Activated naive CD4-positive, alpha-beta T cell treated with Interleukin-2 at 50 U/mL for 16 hours (primary cell): ENCODE results near the gene ANK2.

Experiments used
- DNase-seq: peaks from one replicate; pipeline ENCODE4 v3.0.0-alpha.2; 2020

ANK2 gene

GRCh38 chr4:113293043-113293560 lies 243.6 kb downstream of the ANK2 start:
- no peak for DNase-seq

GRCh38 chr4:113293674-113294073 lies 244.2 kb downstream of the ANK2 start:
- DNase-seq: no peak

- DNase-seq: no peak
Measured at GRCh38 chr4:113294908-113295307, 245.5 kb downstream of the ANK2 start.

GRCh38 chr4:113300471-113300928 lies 251.0 kb downstream of the ANK2 start:
- no peak for DNase-seq

DNA sequence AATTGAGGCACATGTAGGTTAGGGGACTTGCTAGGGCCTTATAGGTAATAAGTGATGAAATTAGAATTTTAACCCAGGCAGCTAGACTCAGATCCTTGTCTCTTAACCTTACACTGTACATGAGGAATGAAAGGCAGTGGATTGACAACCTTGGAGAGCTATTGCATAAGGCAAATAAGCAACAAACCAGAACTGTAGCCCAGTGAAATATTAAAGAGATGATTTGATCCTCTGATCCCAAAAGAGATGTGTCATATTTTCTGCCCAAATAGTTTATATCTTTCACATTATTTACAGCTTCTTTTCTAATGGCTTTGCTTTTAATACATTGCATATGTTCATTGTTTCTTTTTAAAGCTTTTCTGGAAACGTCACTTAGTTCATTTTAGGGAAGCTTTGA lies 252.6 kb downstream of the ANK2 start:
- DNase-seq: no peak

GRCh38 chr4:113303315-113303714 lies 253.9 kb downstream of the ANK2 start:
- no peak for DNase-seq

DNA sequence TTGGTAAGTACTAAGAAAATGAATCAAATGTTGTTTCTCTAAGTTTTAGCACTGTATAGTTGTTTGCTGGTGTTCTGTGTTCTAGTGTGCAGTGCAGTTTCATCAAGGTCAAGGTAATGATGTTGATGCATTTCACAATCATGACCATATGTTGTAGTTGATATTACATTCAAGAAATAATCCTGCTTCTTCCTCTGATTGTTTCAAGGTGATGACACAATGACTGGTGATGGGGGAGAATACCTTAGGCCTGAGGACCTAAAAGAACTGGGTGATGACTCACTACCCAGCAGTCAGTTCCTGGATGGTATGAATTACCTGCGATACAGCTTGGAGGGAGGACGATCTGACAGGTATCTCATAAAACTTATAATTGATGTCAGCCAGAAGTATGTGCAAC lies 261.6 kb downstream of the ANK2 start:
- no peak for DNase-seq

DNA sequence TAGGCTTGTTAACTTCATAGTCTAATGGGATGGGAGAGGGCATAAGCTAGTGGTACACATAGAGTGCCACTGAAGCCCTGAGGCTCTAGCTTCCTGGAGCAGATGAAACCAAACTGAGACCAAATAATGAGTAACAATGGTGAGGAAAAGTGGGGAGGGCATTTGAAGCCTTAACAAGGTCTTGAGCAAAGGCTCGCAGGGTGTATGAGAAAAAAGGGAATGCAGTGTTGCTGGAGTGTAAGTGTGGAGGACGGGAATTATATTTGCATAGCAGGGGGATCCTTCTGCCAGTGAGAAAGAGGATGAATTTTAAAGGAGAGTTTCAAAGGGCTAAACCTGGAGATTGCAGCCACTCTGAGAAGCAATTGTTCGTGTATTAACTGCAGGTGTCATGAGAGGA lies 263.1 kb downstream of the ANK2 start:
- no peak for DNase-seq

GRCh38 chr4:113314426-113314825 lies 265.0 kb downstream of the ANK2 start:
- no peak for DNase-seq

- no peak for DNase-seq
Measured at GRCh38 chr4:113316879-113317278, 267.4 kb downstream of the ANK2 start.

GRCh38 chr4:113317523-113317922 lies 268.1 kb downstream of the ANK2 start:
- no peak for DNase-seq

DNA sequence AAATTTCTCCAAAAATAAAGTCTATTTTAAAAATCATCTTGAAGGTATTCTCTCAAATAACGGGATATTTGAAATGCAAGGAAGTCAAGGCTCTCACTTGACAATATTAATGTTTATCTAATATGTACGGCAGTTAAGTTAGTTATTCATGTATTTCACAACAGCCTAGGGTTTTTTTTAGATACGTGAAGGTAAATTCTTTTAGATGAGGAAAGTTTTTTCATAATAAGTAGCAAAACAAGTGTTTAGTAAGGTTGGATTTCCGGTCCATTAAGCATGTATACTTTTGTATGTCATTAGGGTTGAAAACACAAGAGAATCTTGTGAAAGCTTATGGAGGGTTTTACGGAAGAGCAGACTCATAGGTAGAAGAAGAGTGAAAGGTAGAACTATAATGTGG lies 273.3 kb downstream of the ANK2 start:
- DNase-seq: no peak

GRCh38 chr4:113325876-113326615 lies 276.6 kb downstream of the ANK2 start:
- DNase-seq: no peak

GRCh38 chr4:113327494-113327893 lies 278.0 kb downstream of the ANK2 start:
- DNase-seq: no peak

DNA sequence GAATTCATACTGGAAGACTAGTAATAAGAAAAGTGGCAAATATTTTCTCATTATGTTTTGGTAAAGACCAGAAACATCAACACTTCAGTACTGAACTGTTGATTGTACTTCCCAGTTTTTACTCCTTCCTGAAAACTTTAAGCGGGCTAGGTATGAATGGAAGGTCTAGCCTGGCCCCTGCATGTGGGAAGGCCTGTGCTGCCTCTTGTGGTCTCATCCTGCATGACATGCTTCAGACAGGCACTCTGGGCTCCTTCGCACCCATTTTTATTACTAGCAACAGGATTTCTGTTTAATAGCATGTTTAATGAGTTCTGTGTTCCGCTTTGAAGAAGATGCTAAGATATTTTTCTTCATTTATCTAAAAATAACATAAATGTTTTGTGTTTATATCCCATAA lies 279.1 kb downstream of the ANK2 start:
- no peak for DNase-seq

DNA sequence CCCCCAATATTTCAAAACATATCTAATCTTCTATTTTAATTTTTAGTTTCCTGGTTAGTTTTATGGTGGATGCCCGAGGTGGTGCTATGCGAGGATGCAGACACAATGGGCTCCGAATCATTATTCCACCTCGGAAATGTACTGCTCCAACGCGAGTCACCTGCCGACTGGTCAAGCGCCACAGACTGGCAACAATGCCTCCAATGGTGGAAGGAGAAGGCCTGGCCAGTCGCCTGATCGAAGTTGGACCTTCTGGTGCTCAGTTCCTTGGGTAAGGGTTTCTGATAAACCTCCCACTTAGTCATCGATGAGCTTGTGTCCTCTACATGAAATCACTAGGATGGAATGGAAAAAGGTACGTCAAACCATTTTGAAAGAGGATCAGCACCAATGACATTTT lies 280.7 kb downstream of the ANK2 start:
- DNase-seq: no peak

- DNase-seq: no peak
Measured at GRCh38 chr4:113331811-113332210, 282.4 kb downstream of the ANK2 start.

DNA sequence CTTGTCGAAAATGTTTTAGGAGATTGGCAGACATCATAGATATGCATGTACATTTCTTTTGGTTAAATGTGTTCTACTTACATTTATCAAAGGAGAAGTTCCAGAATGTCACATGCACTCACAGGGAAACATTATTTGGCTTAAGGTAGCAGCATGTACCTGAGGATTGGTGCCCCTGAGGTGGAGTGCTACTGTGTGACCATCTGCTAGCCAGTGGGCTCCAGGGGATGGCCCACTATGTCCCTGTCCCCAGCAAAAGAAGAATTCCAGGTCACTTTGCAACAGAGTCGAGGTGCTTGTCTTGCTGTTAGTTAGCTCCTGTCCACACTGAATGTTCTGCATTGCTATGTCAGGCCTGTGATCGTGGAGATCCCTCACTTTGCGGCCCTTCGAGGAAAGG lies 283.2 kb downstream of the ANK2 start:
- DNase-seq: no peak

DNA sequence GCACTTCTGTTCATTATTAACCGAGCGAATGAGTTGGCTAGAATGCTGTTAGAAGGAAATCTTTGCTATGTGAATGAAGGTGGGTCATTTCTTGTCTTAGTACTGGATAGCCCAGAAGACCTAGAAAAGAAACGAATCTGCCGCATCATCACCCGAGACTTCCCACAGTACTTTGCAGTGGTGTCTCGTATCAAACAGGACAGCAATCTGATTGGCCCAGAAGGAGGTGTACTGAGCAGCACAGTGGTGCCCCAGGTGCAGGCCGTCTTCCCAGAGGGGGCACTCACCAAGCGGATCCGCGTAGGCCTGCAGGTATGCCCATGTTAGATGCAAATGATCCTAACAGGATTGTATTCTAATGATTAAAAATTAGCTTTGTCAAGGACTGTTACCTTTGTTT lies 286.3 kb downstream of the ANK2 start:
- DNase-seq: no peak

DNA sequence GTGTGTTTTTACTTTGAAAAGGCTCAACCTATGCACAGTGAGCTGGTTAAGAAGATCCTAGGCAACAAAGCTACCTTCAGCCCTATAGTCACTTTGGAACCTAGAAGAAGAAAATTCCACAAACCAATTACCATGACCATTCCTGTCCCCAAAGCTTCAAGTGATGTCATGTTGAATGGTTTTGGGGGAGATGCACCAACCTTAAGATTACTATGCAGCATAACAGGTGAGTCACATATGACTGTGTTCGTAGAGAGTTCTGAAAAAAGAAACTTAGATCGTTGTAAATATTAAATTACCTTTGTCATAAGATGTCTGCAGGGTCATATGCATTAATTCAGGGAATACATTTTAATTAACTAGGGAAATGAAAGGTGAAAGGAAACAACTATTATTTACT lies 287.1 kb downstream of the ANK2 start:
- DNase-seq: no peak

DNA sequence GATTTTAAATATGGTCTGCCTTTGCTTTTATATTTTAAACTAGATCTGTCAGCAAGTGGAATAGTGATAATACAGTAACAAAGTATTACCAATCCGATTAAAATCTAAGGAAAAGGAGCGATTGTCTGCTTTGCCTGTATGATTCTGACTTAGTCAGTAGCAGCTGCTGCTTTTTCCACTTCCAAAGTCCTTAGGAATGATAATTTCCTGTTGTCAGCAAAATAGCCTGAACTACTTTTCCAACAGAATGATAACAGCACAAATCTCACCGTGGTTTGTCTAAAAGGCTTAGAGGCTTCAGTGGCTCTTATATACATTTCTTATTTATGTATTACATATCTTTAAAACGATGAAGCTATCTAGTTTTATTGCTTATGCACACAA lies 290.0 kb downstream of the ANK2 start:
- no peak for DNase-seq

GRCh38 chr4:113344100-113344499 lies 294.6 kb downstream of the ANK2 start:
- no peak for DNase-seq

DNA sequence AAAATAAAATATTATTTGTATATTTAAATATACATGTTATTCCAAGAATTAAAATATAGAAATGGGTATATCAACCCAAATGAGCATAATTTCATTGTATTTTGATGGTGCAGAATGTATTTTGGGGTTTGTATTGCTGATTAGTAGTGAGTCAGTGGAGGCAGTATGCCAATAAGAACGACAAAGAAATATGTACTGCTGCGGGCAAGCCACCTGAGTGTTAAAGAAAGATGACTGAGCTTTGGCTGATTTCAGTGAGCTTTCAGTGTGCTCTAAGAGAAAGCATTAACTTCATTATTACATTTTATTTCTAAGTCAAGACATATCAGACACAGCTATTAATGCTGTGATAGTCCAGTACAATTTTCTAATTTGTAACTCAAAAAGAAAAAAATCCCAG lies 297.8 kb downstream of the ANK2 start:
- no peak for DNase-seq

DNA sequence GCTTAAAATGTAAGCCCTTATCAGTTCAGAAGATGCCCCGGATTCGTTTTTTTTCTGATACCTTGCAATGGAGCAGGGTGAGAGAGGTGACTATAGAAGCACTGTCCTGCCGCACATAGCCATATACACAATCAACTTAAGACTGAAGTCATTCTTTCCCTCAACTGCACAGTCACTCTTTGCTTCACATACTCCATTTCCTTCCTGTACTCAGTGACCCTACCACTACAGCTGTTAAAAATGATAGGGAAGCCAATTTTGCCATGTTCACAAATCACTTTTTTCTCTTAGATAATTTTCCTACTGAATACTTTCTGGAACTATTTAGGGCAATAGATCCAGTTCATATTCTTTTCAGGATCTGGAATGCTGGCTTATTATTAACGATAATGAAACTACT lies 300.0 kb downstream of the ANK2 start:
- DNase-seq: no peak

DNA sequence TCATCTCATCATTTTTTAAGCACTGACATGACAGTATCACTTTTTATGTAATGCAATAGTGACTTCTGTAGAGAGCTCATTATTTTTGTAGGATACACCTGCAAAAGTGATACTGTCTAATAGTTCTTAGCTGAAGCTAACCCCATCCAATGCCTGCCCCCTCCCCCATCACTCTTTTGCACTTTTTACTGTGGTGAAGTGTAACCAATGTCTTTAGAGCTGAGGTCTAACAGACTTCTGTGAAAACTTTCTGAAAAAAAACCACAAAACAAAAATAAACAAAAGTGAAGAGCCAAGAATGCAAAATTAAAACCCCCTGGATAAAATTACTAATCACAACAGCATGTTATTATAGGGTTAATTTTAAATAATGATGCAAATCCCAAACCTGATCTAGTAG lies 301.1 kb downstream of the ANK2 start:
- DNase-seq: no peak
